Bronchial epithelial cell (primary cell): ENCODE results near the gene HSPA12B. TPM values are rescaled to one million over a fixed set of nuclear protein-coding genes. Genes with fewer than 3 reads are reported as not detected.

Experiments used
- DNase-seq: peaks from one replicate; pipeline ENCODE4 v3.0.0-alpha.2; 2010; ENCODE audit warnings: low read depth
- FAIRE-seq: peaks from 2 replicates; lab custom pipeline; 2011; peaks lifted over from hg19 to GRCh38; lab: Jason Lieb, UNC
- H3K27me3 ChIP-seq: 2 replicates; pipeline ENCODE4 v1.5.1; 2011; ENCODE audit warnings: low read length; ENCODE audit not compliant: control insufficient read depth, insufficient read depth
- H3K36me3 ChIP-seq: 2 replicates; pipeline ENCODE4 v1.5.1; 2011; ENCODE audit warnings: low read length; ENCODE audit not compliant: control insufficient read depth, insufficient read depth
- H3K4me3 ChIP-seq: 2 replicates; pipeline ENCODE4 v1.5.1; 2011; ENCODE audit warnings: mild to moderate bottlenecking, low read depth, low read length, control low read depth
- total RNA-seq: library from RNA; depleted of rRNA; stranded (reverse); fragments of >200 nt; gene quantifications from 2 replicates; pipeline ENCODE4 v1.2.1, GENCODE V29; 2014
- TF ChIP-seq, protein P1 (sequence below): IDR thresholded peaks from 2 replicates; pipeline ENCODE4 v1.5.1; 2011; ENCODE audit warnings: mild to moderate bottlenecking, moderate library complexity, low read length, control low read depth, inconsistent platforms; ENCODE audit not compliant: insufficient read depth, severe bottlenecking

Gene HSPA12B
- total RNA-seq, 1 donor from 2014 or later, result not detected

DNA sequence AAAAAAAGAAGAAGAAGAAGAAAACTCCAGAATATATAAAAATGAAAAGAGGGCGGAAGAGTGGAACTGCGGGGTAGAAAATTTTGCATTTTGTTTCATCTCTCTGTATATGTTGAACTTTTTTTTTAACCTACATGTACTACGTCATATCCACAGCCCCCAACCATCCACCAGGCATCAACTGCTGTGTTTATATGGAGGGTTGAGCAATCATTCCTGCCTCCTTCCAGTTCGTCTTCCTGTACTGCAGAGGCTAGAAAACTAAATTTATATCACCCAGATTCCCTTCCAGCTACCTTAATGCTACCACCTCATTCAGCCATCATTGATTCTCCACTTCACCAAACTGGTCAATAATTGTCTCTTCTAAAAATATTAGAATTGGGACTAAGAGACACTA is 10.6 kb upstream of the HSPA12B start:
- TF ChIP-seq, protein P1, sequence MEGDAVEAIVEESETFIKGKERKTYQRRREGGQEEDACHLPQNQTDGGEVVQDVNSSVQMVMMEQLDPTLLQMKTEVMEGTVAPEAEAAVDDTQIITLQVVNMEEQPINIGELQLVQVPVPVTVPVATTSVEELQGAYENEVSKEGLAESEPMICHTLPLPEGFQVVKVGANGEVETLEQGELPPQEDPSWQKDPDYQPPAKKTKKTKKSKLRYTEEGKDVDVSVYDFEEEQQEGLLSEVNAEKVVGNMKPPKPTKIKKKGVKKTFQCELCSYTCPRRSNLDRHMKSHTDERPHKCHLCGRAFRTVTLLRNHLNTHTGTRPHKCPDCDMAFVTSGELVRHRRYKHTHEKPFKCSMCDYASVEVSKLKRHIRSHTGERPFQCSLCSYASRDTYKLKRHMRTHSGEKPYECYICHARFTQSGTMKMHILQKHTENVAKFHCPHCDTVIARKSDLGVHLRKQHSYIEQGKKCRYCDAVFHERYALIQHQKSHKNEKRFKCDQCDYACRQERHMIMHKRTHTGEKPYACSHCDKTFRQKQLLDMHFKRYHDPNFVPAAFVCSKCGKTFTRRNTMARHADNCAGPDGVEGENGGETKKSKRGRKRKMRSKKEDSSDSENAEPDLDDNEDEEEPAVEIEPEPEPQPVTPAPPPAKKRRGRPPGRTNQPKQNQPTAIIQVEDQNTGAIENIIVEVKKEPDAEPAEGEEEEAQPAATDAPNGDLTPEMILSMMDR, result no peak
- peaks cover 4% of the 10 kb centered on the region for H3K27me3 ChIP-seq
- no peak for DNase-seq
- FAIRE-seq, result no peak
- no peak overlapping the region for H3K4me3 ChIP-seq
- no peaks in the 10 kb centered on the region for H3K36me3 ChIP-seq

DNA sequence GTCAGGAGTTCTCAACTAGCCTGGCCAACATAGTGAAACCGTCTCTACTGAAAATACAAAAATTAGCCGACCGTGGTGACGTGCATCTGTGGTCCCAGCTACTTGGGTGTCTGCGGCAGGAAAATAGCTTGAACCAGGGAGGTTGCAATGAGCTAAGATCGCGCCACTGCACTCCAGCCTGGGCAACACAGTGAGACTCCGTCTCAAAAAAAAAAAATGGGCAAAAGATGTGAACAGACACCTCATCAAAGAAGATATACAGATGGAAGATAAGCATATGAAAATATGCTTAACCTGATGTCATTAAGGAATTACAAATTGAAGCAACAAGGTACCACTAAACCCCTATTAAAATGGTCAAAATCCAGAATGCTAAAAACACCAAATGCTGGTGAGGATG is 9.2 kb upstream of the HSPA12B start:
- TF ChIP-seq, protein P1, result no peak
- H3K4me3 ChIP-seq, result no peak overlapping the region
- no peaks in the 10 kb centered on the region for H3K36me3 ChIP-seq
- no peak for FAIRE-seq
- no peak for DNase-seq
- peaks cover 5% of the 10 kb centered on the region for H3K27me3 ChIP-seq

DNA sequence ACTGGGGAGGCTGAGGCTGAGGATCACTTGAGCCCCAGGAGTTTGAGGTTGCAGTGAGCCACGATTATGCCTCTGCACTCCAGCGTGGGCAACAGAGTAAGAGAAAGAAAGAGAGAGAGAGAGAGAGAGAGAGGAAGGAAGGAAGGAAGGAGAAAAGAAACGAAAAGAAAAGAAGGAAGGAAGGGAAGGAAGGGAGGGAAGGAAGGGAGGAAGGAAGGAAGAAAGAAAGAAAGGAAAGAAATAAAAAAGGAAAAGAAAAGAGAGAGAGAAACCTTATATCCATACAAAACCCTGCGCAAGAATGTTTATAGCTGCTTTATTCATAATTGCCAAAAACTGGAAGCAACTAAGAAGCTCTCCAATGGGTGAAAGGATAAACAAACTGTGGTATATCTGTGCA is 8.1 kb upstream of the HSPA12B start:
- peaks cover 5% of the 10 kb centered on the region for H3K27me3 ChIP-seq
- DNase-seq, result no peak
- FAIRE-seq, result no peak
- no peak overlapping the region for H3K4me3 ChIP-seq
- no peaks in the 10 kb centered on the region for H3K36me3 ChIP-seq
- TF ChIP-seq, protein P1, result no peak

DNA sequence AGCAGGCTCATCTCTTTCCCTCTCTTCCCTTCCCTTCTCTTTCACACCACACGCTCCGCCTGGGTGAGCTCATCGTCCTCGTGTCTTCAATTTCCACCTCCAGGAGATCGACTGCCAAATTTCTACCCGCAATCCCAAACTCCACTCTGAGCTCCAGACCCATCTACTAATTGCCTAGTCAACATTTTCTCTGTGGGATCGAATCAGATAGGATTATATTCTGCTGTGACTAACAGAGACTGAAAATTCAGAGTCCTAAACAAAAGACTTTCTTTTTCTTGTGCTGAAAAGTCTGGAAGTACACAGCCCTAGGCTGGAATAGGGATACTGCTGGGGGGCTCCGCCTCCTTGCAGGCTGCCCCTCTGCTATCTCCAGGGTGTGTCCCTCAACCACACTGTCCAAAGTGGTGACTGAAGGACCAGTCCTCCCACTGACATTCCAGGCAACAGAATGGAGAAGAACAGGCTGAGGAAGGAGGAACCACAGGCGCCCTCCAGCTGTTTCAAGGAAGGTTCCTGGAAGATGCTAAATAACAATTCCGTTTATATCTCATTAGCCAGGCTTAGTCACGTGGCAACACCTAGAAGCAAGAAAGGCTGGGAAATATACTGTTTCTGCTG is 5.0 kb upstream of the HSPA12B start:
- Histone ChIP-seq H3K27me3 (peaks cover 5% of the 10 kb centered on the region), H3K36me3 (no peaks in the 10 kb centered on the region), H3K4me3 (no peak overlapping the region)
- DNase-seq (no peak), FAIRE-seq (no peak)
- TF ChIP-seq, protein P1, result no peak

DNA sequence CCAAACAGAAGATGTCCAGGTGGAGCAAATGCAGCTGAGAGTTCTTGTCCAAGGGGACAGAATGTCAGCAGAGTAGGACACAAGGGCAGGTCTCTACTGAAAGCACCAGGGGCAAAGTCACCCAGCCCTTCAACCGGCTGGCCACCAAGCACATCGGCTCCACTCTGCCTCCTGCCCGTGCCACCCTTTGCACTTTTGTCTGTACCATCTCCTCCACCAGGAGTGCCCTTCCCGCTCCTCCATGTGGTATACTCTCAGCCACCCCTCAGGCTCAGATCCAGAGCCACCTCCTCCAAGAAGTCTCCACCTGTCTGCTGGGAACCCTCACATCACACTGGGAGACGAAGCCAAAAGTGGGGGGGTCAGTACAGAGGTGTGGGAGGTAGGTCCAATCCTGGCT is 4.1 kb upstream of the HSPA12B start:
- H3K4me3 ChIP-seq, result no peak overlapping the region
- H3K36me3 ChIP-seq, result no peaks in the 10 kb centered on the region
- DNase-seq (no peak), FAIRE-seq (no peak)
- TF ChIP-seq, protein P1, result no peak
- H3K27me3 ChIP-seq, result peaks cover 5% of the 10 kb centered on the region

DNA sequence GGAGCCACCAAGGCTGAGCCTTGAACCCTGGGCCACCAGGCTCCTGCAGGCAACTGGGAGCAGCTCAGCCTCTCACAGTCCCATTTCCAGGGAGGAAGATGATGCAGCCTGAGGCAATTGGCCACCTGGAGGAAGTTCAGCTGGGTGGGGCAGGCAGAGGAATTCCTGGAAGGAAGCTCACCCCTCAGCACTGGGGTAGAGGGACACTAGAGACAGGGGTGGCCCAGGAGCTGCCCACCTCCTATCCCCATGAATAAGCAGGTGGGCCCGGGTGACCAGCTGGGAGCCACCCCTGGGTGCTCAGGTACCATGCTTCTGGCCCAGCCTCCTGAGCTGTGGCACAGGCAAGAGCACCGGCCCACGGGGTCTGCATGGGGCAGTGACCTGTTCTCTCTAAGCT is 3.6 kb upstream of the HSPA12B start:
- TF ChIP-seq, protein P1, result no peak
- H3K4me3 ChIP-seq, result no peak overlapping the region
- FAIRE-seq (no peak), DNase-seq (no peak)
- H3K27me3 ChIP-seq, result peaks cover 7% of the 10 kb centered on the region
- no peaks in the 10 kb centered on the region for H3K36me3 ChIP-seq
